OCI-LY3 (cell line): ENCODE measurements around the gene SPINT4.
"Not testable (repeated sequence)": the region's sequence is repeated elsewhere in the genome, so short reads cannot be mapped to it uniquely, and the experiment has no call there.

Experiments used
- H2AFZ ChIP-seq: fragments of 200-600, 300-600 bp; shearing (Covaris generic); 2 replicates; pipeline ENCODE4 v1.6.0; 2014; ENCODE audit warnings: antibody characterized with exemption, low read depth, low read length
- H3K27ac ChIP-seq: fragments of 200-600, 300-600 bp; sonication (generic); 2 replicates; pipeline ENCODE4 v1.5.1; 2014; ENCODE audit warnings: mild to moderate bottlenecking, low read length, moderate library complexity, mixed read lengths
- H3K27me3 ChIP-seq: fragments of 200-600, 300-600 bp; sonication (generic); 2 replicates; pipeline ENCODE4 v1.6.1; 2014; ENCODE audit warnings: low read depth, low read length, mixed read lengths
- H3K36me3 ChIP-seq: fragments of 200-600, 300-600 bp; sonication (generic); replicated peaks from 2 replicates; pipeline ENCODE3; 2014; ENCODE audit warnings: low read depth, low read length, mixed read lengths
- H3K4me1 ChIP-seq: fragments of 300-600, 200-600 bp; sonication (generic); 2 replicates; pipeline ENCODE4 v1.6.1; 2014; ENCODE audit warnings: low read length, mixed read lengths
- H3K4me2 ChIP-seq: fragments of 200-600, 300-600 bp; sonication (generic); 2 replicates; pipeline ENCODE4 v1.6.1; 2014; ENCODE audit warnings: low read length, mixed read lengths
- H3K4me3 ChIP-seq: fragments of 300-600, 200-600 bp; sonication (generic); 2 replicates; pipeline ENCODE4 v1.5.1; 2014; ENCODE audit warnings: antibody characterized with exemption, mild to moderate bottlenecking, low read length, moderate library complexity
- H3K79me2 ChIP-seq: fragments of 300-600, 200-600 bp; shearing (Covaris generic); 2 replicates; pipeline ENCODE4 v1.6.1; 2014; ENCODE audit warnings: mild to moderate bottlenecking, low read length, mixed read lengths
- H3K9ac ChIP-seq: fragments of 300-600, 200-600 bp; shearing (Covaris generic); 2 replicates; pipeline ENCODE4 v1.6.0; 2014; ENCODE audit warnings: mild to moderate bottlenecking, low read length, moderate library complexity
- H3K9me3 ChIP-seq: fragments of 200-600, 300-600 bp; shearing (Covaris generic); 2 replicates; pipeline ENCODE4 v1.6.1; 2014; ENCODE audit warnings: low read length, mixed read lengths; ENCODE audit not compliant: insufficient read depth
- H4K20me1 ChIP-seq: fragments of 200-600, 300-600 bp; sonication (generic); 2 replicates; pipeline ENCODE4 v1.6.1; 2016; ENCODE audit warnings: low read length, mixed read lengths; ENCODE audit not compliant: insufficient read depth
- EZH2phosphoT487 ChIP-seq: fragments of 200-600 bp; shearing (Covaris generic); IDR thresholded peaks from 2 replicates; pipeline ENCODE4 v1.6.1; 2018; ENCODE audit warnings: antibody characterized with exemption, mixed run types, low read depth
- TF ChIP-seq, protein P1 (sequence below): fragments of 200-600, 300-600 bp; sonication (generic); IDR thresholded peaks from 2 replicates; pipeline ENCODE4 v1.5.1; 2014; ENCODE audit warnings: antibody characterized with exemption, low read length, low read depth

Gene SPINT4

DNA sequence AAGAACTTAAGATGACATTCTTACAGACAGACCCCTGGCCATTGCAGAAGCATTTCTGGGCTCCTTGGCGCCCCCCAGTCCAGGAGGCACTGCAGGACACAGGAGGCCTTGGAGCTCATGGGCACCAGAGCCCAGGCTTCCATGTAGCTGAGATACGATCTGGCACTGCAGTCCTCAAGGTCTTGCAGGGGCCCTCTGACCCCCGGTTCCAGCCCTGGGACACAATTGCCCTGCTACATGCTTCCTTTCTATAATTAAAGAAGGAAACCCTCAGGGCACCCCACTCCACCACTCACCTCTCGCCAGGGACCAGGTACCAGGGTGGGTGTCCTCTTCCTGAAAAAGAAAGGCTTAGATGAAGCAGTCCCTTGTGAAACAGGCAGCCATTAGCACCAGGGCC is 35.9 kb downstream of the SPINT4 start:
- H2AFZ ChIP-seq, result no peak overlapping the region
- H3K9ac ChIP-seq, result no peak overlapping the region
- H4K20me1 ChIP-seq, result no peaks in the 10 kb centered on the region
- H3K27me3 ChIP-seq, result 0 out of 2 replicates have a peak, but pooled peaks cover 4% of the 10 kb centered on the region
- H3K9me3 ChIP-seq, result no peaks in the 10 kb centered on the region
- no peaks in the 10 kb centered on the region for H3K4me1 ChIP-seq
- no peaks in the 10 kb centered on the region for H3K79me2 ChIP-seq
- no peak for TF ChIP-seq EZH2phosphoT487
- TF ChIP-seq, protein P1, sequence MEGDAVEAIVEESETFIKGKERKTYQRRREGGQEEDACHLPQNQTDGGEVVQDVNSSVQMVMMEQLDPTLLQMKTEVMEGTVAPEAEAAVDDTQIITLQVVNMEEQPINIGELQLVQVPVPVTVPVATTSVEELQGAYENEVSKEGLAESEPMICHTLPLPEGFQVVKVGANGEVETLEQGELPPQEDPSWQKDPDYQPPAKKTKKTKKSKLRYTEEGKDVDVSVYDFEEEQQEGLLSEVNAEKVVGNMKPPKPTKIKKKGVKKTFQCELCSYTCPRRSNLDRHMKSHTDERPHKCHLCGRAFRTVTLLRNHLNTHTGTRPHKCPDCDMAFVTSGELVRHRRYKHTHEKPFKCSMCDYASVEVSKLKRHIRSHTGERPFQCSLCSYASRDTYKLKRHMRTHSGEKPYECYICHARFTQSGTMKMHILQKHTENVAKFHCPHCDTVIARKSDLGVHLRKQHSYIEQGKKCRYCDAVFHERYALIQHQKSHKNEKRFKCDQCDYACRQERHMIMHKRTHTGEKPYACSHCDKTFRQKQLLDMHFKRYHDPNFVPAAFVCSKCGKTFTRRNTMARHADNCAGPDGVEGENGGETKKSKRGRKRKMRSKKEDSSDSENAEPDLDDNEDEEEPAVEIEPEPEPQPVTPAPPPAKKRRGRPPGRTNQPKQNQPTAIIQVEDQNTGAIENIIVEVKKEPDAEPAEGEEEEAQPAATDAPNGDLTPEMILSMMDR, result no peak
- no peak overlapping the region for H3K4me2 ChIP-seq
- no peak overlapping the region for H3K4me3 ChIP-seq
- H3K27ac ChIP-seq, result no peak overlapping the region
- H3K36me3 ChIP-seq, result no peaks in the 10 kb centered on the region

DNA sequence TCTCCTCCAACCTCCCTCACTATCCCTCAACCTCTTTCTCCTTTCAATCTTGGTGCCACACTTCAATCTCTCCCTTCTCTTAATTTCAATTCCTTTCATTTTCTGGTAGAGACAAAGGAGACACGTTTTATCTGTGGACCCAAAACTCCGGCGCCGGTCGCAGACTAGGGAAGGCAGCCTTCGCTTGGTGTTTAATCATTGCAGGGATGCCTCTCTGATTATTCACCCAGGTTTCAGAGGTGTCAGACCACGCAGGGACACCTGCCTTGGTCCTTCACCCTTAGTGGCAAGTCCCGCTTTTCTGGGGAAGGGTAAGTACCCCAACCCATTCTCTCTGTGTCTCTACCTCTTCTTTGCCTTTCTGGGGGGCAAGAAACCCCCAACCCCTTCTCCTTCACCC is 37.8 kb downstream of the SPINT4 start:
- H3K4me3 ChIP-seq, H3K27ac ChIP-seq, H3K79me2 ChIP-seq, H3K4me1 ChIP-seq, H4K20me1 ChIP-seq, H2AFZ ChIP-seq, H3K9me3 ChIP-seq, H3K9ac ChIP-seq, H3K4me2 ChIP-seq, H3K27me3 ChIP-seq, H3K36me3 ChIP-seq: not testable (repeated sequence)

DNA sequence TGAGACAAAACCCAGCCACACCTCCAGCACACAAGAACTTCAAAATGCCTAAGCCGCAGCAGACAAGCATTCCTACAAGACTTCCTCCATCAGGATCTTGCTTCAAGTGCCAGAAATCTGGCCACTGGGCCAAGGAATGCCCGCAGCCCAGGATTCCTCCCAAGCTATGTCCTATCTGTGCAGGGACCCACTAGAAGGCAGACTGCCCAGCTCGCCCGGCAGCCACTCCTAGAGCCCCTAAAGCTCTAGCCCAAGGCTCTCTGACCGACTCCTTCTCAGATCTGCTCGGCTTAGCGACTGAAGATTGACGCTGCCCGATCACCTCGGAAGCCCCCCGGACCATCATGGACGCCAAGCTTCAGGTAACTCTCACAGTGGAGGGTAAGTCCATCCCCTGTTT is 39.8 kb downstream of the SPINT4 start:
- not testable (repeated sequence) for H3K9ac ChIP-seq, H3K79me2 ChIP-seq, H4K20me1 ChIP-seq, H3K27me3 ChIP-seq, H3K4me3 ChIP-seq, H3K9me3 ChIP-seq, H3K36me3 ChIP-seq, H3K4me1 ChIP-seq, H3K4me2 ChIP-seq, H3K27ac ChIP-seq, H2AFZ ChIP-seq

DNA sequence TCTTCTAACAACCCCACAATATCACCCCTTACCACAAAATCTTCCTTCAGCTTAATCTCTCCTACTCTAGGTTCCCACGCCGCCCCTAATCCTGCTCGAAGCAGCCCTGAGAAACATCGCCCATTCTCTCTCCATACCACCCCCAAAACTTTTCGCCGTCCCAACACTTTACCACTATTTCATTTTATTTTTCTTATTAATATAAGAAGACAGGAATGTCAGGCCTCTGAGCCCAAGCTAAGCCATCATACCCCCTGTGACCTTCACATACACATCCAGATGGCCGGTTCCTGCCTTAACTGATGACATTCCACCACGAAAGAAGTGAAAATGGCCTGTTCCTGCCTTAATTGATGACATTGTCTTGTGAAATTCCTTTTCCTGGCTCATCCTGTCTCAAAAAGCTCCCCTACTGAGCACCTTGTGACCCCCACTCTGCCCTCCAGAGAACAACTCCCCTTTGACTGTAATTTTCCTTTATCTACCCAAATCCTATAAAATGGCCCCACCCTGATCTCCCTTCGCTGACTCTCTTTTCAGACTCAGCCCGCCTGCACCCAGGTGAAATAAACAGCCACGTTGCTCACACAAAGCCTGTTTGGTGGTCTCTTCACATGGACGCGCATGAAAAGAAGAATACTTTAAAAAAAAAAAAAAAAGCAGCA is 42.6 kb downstream of the SPINT4 start:
- H3K9me3 ChIP-seq, H3K79me2 ChIP-seq, H3K4me2 ChIP-seq, H3K27ac ChIP-seq, H3K4me1 ChIP-seq, H3K9ac ChIP-seq, H3K36me3 ChIP-seq, H2AFZ ChIP-seq, H4K20me1 ChIP-seq, H3K27me3 ChIP-seq, H3K4me3 ChIP-seq: not testable (repeated sequence)

DNA sequence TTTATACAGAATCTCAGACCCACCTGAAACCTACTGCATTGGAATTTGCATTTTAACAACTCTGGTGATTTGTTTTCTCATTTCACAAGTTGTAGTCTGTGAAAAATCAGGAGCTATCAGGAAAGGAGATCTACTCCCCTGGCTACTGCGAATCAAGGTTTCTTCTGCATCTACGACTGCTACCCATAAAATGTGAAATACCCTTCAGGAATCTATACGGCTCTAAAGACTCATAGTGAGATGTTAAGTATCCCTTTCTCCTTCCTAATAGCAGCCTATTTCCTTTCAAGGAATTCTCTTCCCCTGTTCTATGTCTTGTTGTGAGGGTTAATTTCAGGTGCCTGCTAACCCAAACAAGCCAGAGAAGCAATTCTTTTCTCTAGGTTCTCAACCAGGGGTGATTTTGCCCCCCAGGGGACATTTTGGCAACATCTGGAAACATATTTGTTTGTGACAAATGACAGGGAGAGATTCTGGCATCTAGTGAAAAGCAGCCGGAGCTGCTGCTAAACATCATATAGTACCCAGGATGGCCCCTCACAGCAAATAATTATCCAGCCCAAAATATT is 43.2 kb downstream of the SPINT4 start:
- H3K4me2 ChIP-seq, result 0 out of 2 replicates have a peak overlapping the region, but pooled peaks have one; percentile 1
- TF ChIP-seq, protein P1, result no peak
- TF ChIP-seq EZH2phosphoT487, result no peak

More for the DNA sequence above, 43.2 kb downstream of the SPINT4 start:
- Histone ChIP-seq H2AFZ (no peak overlapping the region; the same call in 1 of the 2 replicates), H3K79me2 (no peaks in the 10 kb centered on the region), H3K27ac (no peak overlapping the region), H3K9me3 (no peaks in the 10 kb centered on the region), H4K20me1 (no peaks in the 10 kb centered on the region), H3K36me3 (no peaks in the 10 kb centered on the region), H3K9ac (no peak overlapping the region), H3K27me3 (peaks cover 9% of the 10 kb centered on the region; the same call in 1 of the 2 replicates), H3K4me3 (no peak overlapping the region), H3K4me1 (peaks cover 6% of the 10 kb centered on the region)
